ENCODE measurements around the gene TP53I13.

DNA sequence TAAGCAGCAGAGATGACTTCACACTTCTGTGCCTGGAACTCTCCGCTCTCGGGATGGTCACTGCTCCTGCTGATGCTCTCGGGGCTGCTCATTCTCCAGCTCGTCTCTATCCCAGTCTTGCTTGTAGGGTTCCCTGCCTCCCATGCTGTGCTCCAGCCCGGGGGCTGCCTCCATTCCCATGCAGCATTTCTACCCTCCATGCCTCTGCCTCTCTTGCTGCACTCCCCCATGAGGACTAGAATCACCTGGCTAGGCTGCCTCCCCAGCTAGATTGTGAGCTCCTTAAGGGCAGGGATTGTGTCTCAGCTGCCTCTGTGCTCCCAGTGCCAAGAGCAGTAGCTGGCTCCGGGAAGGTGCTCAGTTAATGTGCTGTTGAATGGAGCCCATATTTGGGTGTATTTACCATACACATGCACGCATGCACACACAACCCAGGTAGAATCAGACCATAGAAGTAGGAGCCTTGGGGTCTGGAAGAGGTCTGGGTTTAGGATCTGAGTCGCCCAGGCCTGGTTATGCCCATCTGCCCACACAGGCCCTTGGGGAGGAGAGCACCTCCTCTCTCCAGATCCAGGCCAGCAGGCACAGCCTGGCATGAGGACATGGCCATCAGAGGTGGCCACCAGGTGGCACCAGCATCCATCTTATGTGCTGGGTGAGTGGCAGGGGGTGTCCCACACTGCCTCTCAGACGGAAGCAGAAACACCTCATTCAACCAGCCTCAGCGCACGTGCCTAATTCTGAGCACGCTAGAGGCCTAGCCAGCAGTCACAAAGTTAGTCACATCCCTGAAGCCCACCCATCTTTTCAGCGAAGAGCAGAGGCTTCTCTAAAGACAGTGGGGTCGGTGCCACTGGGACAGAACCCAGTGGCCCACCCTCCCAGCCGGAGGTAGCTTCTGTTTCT lies 11.6 kb downstream of the TP53I13 start:
- TF ChIP-seq, protein P1, sequence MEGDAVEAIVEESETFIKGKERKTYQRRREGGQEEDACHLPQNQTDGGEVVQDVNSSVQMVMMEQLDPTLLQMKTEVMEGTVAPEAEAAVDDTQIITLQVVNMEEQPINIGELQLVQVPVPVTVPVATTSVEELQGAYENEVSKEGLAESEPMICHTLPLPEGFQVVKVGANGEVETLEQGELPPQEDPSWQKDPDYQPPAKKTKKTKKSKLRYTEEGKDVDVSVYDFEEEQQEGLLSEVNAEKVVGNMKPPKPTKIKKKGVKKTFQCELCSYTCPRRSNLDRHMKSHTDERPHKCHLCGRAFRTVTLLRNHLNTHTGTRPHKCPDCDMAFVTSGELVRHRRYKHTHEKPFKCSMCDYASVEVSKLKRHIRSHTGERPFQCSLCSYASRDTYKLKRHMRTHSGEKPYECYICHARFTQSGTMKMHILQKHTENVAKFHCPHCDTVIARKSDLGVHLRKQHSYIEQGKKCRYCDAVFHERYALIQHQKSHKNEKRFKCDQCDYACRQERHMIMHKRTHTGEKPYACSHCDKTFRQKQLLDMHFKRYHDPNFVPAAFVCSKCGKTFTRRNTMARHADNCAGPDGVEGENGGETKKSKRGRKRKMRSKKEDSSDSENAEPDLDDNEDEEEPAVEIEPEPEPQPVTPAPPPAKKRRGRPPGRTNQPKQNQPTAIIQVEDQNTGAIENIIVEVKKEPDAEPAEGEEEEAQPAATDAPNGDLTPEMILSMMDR (IDR thresholded peaks at IDR 0.05 in 8 of 11, conservative IDR thresholded peaks at IDR 0.05 in 3 of 11), result peak; percentile 91 to 99 (median 94)
- peak; percentile 75 to 84 (median 78) for TF ChIP-seq POLR2AphosphoS5 (IDR thresholded peaks at IDR 0.05)

Measured in spleen (tissue), 7 donors.